ENCODE measurements around the gene PTH1R.

Gene PTH1R

DNA sequence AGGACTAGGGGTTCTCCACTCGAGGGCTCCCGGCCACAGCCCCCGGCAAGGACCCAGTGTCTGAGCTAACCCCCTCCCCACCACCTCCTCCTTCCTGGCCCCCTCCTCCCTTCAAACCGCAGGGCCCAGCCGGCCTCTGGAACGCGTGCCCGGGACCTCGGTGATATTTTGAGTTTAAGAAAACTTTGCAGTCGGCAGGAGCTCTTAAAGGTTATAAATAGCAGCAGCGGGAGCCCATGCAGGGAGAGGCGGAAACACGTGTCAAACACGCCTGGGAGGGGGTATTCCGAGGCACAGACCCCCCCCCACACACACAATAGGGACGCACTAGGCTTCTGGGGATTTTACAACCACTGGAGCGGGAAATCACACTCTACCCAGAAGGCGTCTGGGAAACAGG, 3.1 kb upstream of the PTH1R start:
- TF ChIP-seq, protein P1, sequence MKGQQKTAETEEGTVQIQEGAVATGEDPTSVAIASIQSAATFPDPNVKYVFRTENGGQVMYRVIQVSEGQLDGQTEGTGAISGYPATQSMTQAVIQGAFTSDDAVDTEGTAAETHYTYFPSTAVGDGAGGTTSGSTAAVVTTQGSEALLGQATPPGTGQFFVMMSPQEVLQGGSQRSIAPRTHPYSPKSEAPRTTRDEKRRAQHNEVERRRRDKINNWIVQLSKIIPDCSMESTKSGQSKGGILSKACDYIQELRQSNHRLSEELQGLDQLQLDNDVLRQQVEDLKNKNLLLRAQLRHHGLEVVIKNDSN (IDR thresholded peaks at IDR 0.05) = no peak
- TF ChIP-seq, protein P2, sequence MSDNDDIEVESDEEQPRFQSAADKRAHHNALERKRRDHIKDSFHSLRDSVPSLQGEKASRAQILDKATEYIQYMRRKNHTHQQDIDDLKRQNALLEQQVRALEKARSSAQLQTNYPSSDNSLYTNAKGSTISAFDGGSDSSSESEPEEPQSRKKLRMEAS (IDR thresholded peaks at IDR 0.05) = no peak
- TF ChIP-seq EP300 (IDR thresholded peaks at IDR 0.05; ENCODE audit: borderline replicate concordance) (no peak), TAF1 (IDR thresholded peaks at IDR 0.05; ENCODE audit: low read depth) (no peak), NFIC (IDR thresholded peaks at IDR 0.05) (no peak), ZBTB7A (IDR thresholded peaks at IDR 0.05; ENCODE audit: low read depth) (no peak), FOXM1 (IDR thresholded peaks at IDR 0.05; ENCODE audit: borderline replicate concordance, low read depth) (no peak), CEBPB (IDR thresholded peaks at IDR 0.05) (no peak)
- TF ChIP-seq, protein P3, sequence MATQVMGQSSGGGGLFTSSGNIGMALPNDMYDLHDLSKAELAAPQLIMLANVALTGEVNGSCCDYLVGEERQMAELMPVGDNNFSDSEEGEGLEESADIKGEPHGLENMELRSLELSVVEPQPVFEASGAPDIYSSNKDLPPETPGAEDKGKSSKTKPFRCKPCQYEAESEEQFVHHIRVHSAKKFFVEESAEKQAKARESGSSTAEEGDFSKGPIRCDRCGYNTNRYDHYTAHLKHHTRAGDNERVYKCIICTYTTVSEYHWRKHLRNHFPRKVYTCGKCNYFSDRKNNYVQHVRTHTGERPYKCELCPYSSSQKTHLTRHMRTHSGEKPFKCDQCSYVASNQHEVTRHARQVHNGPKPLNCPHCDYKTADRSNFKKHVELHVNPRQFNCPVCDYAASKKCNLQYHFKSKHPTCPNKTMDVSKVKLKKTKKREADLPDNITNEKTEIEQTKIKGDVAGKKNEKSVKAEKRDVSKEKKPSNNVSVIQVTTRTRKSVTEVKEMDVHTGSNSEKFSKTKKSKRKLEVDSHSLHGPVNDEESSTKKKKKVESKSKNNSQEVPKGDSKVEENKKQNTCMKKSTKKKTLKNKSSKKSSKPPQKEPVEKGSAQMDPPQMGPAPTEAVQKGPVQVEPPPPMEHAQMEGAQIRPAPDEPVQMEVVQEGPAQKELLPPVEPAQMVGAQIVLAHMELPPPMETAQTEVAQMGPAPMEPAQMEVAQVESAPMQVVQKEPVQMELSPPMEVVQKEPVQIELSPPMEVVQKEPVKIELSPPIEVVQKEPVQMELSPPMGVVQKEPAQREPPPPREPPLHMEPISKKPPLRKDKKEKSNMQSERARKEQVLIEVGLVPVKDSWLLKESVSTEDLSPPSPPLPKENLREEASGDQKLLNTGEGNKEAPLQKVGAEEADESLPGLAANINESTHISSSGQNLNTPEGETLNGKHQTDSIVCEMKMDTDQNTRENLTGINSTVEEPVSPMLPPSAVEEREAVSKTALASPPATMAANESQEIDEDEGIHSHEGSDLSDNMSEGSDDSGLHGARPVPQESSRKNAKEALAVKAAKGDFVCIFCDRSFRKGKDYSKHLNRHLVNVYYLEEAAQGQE (IDR thresholded peaks at IDR 0.05; ENCODE audit: low read depth) = no peak

DNA sequence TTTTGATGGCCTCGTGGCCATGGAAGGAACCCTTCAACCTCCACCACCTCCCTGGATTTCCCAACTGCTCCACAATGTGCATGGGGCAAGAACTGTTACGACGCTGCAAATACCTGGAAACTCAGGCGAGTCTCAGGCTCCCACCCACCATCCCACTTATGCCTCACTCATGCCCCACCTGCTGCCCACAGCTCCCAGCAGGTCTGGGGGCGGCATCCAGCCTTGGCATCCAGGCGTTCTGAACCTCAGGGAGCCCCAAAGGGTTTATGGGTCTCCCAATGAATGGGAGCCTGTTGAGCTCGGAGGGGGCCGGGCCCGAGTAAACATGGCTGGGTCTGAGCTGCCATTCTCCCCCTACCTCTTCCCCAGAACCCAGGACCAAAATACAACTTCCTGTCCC, 2.0 kb upstream of the PTH1R start:
- TF ChIP-seq, protein P1 (IDR thresholded peaks at IDR 0.05) = no peak
- no peak for TF ChIP-seq RAD21 (IDR thresholded peaks at IDR 0.05; ENCODE audit: low read depth)
- TF ChIP-seq ZBTB7A (IDR thresholded peaks at IDR 0.05; ENCODE audit: low read depth) = no peak
- TF ChIP-seq, protein P3 (IDR thresholded peaks at IDR 0.05; ENCODE audit: low read depth) = no peak
- no peak for TF ChIP-seq EP300 (IDR thresholded peaks at IDR 0.05; ENCODE audit: borderline replicate concordance)
- TF ChIP-seq TAF1 (IDR thresholded peaks at IDR 0.05; ENCODE audit: low read depth) = no peak
- no peak for TF ChIP-seq TEAD4 (IDR thresholded peaks at IDR 0.05)
- TF ChIP-seq, protein P2 (IDR thresholded peaks at IDR 0.05) = no peak
- TF ChIP-seq NFIC (IDR thresholded peaks at IDR 0.05) = no peak
- no peak for TF ChIP-seq CREB1 (IDR thresholded peaks at IDR 0.05; ENCODE audit: low read depth)
- no peak for TF ChIP-seq TCF12 (IDR thresholded peaks at IDR 0.05; ENCODE audit: low read depth)
- TF ChIP-seq CEBPB (IDR thresholded peaks at IDR 0.05) = no peak
- no peak for TF ChIP-seq YY1 (IDR thresholded peaks at IDR 0.05; ENCODE audit: low read depth)

DNA sequence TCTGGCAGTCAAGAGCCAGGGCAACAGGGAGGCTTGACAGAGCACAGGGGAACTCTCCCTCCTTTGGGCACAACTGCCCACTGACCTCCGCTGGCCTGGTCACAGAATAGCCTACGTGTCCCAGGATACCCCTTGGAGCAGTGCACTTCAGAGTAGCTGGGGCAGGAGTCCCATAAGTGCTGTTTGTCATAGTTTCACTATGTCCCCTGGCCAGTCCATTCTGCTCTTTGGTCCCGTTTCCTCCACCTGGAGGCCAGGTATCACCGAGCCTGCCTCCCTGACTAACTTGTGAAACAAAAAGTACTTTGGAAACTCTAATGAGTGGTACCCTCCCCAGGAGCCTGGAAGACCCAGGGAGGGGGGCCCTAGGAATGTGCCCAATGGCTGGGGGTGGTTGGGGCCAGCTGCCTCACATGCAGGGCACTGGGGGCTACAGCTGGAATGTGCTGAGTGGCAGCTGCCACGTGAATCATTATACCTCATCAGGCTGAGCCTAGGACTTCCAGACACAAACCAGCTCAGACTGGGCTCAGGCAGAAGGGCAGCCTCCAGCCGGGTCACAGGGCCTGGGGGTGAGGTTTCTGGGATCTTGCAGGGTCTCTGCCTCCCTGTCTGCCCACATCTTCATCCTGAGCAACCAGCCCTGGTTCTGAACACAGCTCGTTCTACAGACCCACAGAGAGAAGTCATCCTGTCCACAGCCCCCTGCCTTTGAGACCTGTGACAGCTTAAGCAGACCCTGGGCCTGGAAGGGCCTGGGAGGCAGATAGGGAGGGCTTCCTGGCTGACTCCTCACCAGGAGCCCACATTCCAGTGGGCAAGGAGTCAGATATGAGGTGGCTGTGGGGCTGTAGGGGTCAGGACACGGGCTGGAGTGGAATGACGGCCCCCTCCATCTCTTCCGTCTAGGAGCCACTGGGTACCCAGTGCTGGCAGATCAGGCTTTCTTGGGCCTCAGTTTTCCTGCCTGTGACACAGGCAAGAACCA, 914 bp upstream of the PTH1R start:
- TF ChIP-seq CEBPB (IDR thresholded peaks at IDR 0.05) = no peak
- TF ChIP-seq, protein P1 (IDR thresholded peaks at IDR 0.05) = no peak
- TF ChIP-seq TCF12 (IDR thresholded peaks at IDR 0.05; ENCODE audit: low read depth) = no peak
- TF ChIP-seq, protein P2 (IDR thresholded peaks at IDR 0.05) = no peak
- no peak for TF ChIP-seq FOXM1 (IDR thresholded peaks at IDR 0.05; ENCODE audit: borderline replicate concordance, low read depth)
- TF ChIP-seq RAD21 (IDR thresholded peaks at IDR 0.05; ENCODE audit: low read depth) = no peak
- TF ChIP-seq TEAD4 (IDR thresholded peaks at IDR 0.05) = no peak

DNA sequence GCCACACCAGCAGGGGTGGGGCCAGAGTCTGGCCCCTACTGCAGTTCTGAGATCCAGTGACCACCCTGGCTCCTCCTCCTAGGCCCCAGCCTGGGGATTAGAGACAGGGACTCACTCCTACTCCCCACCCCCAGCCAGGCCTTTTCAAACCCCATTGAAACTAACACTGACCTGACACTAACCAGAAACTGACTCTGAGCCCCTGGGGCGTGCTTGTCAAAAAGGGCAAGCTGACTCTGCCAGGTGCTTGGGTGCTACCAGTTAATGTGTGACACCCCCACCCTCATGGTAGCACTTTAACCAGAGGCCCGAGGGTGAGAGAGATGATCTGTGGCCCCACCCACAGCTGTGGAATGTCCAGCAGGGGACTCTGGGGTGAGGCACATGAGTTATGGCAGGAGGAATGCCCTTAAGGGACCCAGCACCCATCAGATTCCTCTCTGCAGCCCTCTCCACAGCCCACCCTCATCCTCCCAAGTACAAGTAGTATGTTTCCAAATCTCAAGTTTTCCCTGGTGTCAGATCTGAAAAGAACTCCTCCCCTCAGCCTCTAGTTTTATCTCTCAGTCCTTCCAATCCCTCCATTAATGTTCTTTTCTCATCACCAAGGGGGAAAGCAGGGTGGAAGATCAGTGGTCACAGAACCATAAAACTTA, 1.4 kb downstream of the PTH1R start:
- no peak for TF ChIP-seq EGR1 (IDR thresholded peaks at IDR 0.05)
- TF ChIP-seq TEAD4 (IDR thresholded peaks at IDR 0.05) = peak; percentile 53

DNA sequence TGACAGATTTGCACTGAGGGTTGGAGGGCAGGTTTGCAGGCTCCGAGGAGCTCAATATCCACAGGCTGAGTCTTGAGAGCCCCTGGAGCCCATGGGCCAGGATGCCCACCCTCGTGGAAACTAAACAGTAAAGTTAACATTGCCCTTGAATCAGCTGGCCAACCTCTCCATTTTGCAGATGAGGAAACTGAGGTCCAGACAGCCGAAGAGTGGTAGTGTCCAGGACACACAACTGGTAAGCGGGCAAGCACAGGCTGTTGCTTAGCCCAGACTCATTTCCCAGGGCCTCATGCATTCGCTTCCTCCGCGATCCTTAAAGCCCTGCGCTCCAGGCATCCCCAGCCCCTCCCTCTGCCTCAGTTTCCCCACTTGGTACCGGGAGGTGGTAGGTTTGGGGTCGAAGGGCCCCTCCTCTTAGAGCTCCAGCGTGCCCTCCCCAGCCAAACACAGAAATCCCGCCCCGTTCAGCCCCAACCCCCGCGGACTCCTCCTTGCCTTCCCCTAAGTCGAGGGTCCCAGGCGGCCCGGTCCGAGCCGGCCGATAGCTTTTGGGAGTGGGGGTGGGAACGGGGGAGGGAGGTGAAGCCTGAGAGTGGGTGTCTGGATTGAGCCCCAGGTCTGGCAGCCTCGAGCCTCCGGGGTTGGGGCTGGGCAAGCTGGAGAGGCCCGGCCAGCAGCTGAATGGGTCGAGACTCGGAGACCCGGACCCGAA, 3.5 kb downstream of the PTH1R start:
- TF ChIP-seq FOXM1 (IDR thresholded peaks at IDR 0.05; ENCODE audit: borderline replicate concordance, low read depth) = no peak
- no peak for TF ChIP-seq CREB1 (IDR thresholded peaks at IDR 0.05; ENCODE audit: low read depth)
- TF ChIP-seq RAD21 (IDR thresholded peaks at IDR 0.05; ENCODE audit: low read depth) = no peak
- TF ChIP-seq, protein P3 (IDR thresholded peaks at IDR 0.05; ENCODE audit: low read depth) = no peak
- no peak for TF ChIP-seq CEBPB (IDR thresholded peaks at IDR 0.05)
- no peak for TF ChIP-seq EGR1 (IDR thresholded peaks at IDR 0.05)
- TF ChIP-seq, protein P2 (IDR thresholded peaks at IDR 0.05) = no peak
- no peak; the same call in 1 of the 2 replicates for TF ChIP-seq ZBTB7A (IDR thresholded peaks at IDR 0.05; ENCODE audit: low read depth)
- TF ChIP-seq TCF12 (IDR thresholded peaks at IDR 0.05; ENCODE audit: low read depth) = no peak
- TF ChIP-seq NFIC (IDR thresholded peaks at IDR 0.05) = no peak
- TF ChIP-seq, protein P1 (IDR thresholded peaks at IDR 0.05) = no peak
- no peak for TF ChIP-seq TEAD4 (IDR thresholded peaks at IDR 0.05)
- TF ChIP-seq YY1 (IDR thresholded peaks at IDR 0.05; ENCODE audit: low read depth) = no peak
- no peak for TF ChIP-seq TAF1 (IDR thresholded peaks at IDR 0.05; ENCODE audit: low read depth)

Data from Ishikawa (cell line).